H1 (cell line): ENCODE data around the gene TXLNG. TPM values are rescaled to one million over a fixed set of nuclear protein-coding genes. Genes with fewer than 3 reads are reported as not detected.

ENCODE experiments used
- CTCF ChIA-PET: fragments of 300-600 bp; sonication (Branson Sonifier 250); formaldehyde crosslinking; loops from one replicate; lab custom pipeline; 2021; ENCODE audit not compliant: partially characterized antibody; lab: Charles Lee
- POLR2A ChIA-PET: fragments of 300-600 bp; sonication (Branson Sonifier 250); formaldehyde crosslinking; loops from one replicate; lab custom pipeline; 2021; ENCODE audit warnings: inconsistent platforms; ENCODE audit not compliant: partially characterized antibody; lab: Charles Lee
- DNase-seq, 2 experiments: peaks; one replicate each; pipeline versions ENCODE4 v3.0.0 to v3.0.0-alpha.2; 2010 to 2022; ENCODE audit warnings: low spot score in 2 of 2, low read depth in 1 of 2, mixed read lengths in 1 of 2
- FAIRE-seq: peaks from 2 replicates; lab custom pipeline; 2011; peaks lifted over from hg19 to GRCh38; lab: Jason Lieb, UNC
- H2AFZ ChIP-seq: 2 replicates; pipeline ENCODE4 v1.8.1; 2012; ENCODE audit warnings: low read length, inconsistent platforms
- H2AK5ac ChIP-seq: 2 replicates; pipeline ENCODE4 v1.6.1; 2013; ENCODE audit warnings: low read depth, low read length
- H2BK120ac ChIP-seq: replicated peaks from 2 replicates; pipeline ENCODE3; 2013; ENCODE audit warnings: low read depth, low read length, inconsistent platforms
- H2BK12ac ChIP-seq: 2 replicates; pipeline ENCODE4 v1.6.1; 2013; ENCODE audit warnings: low read depth, low read length
- H2BK15ac ChIP-seq: 2 replicates; pipeline ENCODE4 v1.6.1; 2013; ENCODE audit warnings: low read length
- H2BK20ac ChIP-seq: 2 replicates; pipeline ENCODE4 v1.6.1; 2013; ENCODE audit warnings: low read length
- H2BK5ac ChIP-seq: 2 replicates; pipeline ENCODE4 v1.6.1; 2013; ENCODE audit warnings: low read depth, low read length
- H3K14ac ChIP-seq: 2 replicates; pipeline ENCODE4 v1.6.1; 2013; ENCODE audit warnings: inconsistent platforms; ENCODE audit not compliant: insufficient read length
- H3K18ac ChIP-seq: 2 replicates; pipeline ENCODE4 v1.6.1; 2013; ENCODE audit warnings: low read length; ENCODE audit errors: extremely low read depth
- H3K23ac ChIP-seq: 2 replicates; pipeline ENCODE4 v1.6.1; 2013; ENCODE audit warnings: inconsistent platforms; ENCODE audit not compliant: insufficient read length
- H3K23me2 ChIP-seq: 2 replicates; pipeline ENCODE4 v1.6.1; 2013; ENCODE audit warnings: low read depth, low read length
- H3K27ac ChIP-seq: 2 replicates; pipeline ENCODE4 v1.6.1; 2011; ENCODE audit warnings: low read depth, low read length, inconsistent platforms
- H3K27me3 ChIP-seq, 4 experiments: replicated peaks in 1 of 4; 1 replicate in 1 of 4; 2 replicates in 3 of 4; pipeline versions ENCODE4 v1.6.1 to v1.8.1; 2011 to 2013; ENCODE audit warnings: low read length in 3 of 4, mild to moderate bottlenecking in 3 of 4, inconsistent platforms in 2 of 4, mixed read lengths in 2 of 4, moderate library complexity in 1 of 4; ENCODE audit not compliant: control insufficient read depth in 3 of 4, insufficient read depth in 3 of 4; ENCODE audit errors: extremely low read depth in 1 of 4
- H3K36me3 ChIP-seq, 4 experiments: 2 replicates each; pipeline versions ENCODE4 v1.6.1 to v1.8.1; 2011 to 2013; ENCODE audit warnings: mild to moderate bottlenecking in 4 of 4, low read length in 3 of 4, moderate library complexity in 2 of 4, control low read depth in 1 of 4, inconsistent platforms in 1 of 4; ENCODE audit not compliant: insufficient read depth in 4 of 4, control insufficient read depth in 2 of 4
- H3K4ac ChIP-seq: replicated peaks from 2 replicates; pipeline ENCODE3; 2013; ENCODE audit warnings: low read length, low read depth, mixed read lengths, inconsistent platforms; ENCODE audit not compliant: insufficient read length
- H3K4me1 ChIP-seq, 4 experiments: replicated peaks in 1 of 4; 1 replicate in 1 of 4; 2 replicates in 3 of 4; pipeline versions ENCODE4 v1.6.1 to v1.8.1; 2011 to 2013; ENCODE audit warnings: low read length in 3 of 4, inconsistent platforms in 2 of 4, mixed read lengths in 1 of 4; ENCODE audit not compliant: insufficient read depth in 4 of 4, control insufficient read depth in 3 of 4
- H3K4me2 ChIP-seq, 2 experiments: 2 replicates each; pipeline versions ENCODE4 v1.6.1 to v1.8.1; 2011 to 2013; ENCODE audit warnings: low read depth in 2 of 2, low read length in 2 of 2, control low read depth in 1 of 2, inconsistent platforms in 1 of 2, mild to moderate bottlenecking in 1 of 2; ENCODE audit not compliant: insufficient read depth in 1 of 2
- H3K4me3 ChIP-seq, 4 experiments: fragments of 200-600, 300-600 bp in 1 of 4; sonication (generic), shearing (Covaris generic), sonication (Bioruptor Twin) in 1 of 4; 2 replicates each; pipeline versions ENCODE4 v1.5.1 to v1.8.1; 2011 to 2016; ENCODE audit warnings: low read length in 4 of 4, low read depth in 3 of 4, control low read depth in 2 of 4, inconsistent platforms in 2 of 4, mild to moderate bottlenecking in 2 of 4, mixed read lengths in 1 of 4, moderate library complexity in 1 of 4; ENCODE audit not compliant: insufficient read depth in 2 of 4; ENCODE audit errors: extremely low read depth in 1 of 4
- H3K56ac ChIP-seq: replicated peaks from 2 replicates; pipeline ENCODE3; 2013; ENCODE audit warnings: low read depth, mild to moderate bottlenecking, mixed read lengths, low read length, inconsistent platforms; ENCODE audit not compliant: insufficient read length
- H3K79me1 ChIP-seq: 2 replicates; pipeline ENCODE4 v1.6.1; 2013; ENCODE audit warnings: low read depth, low read length, control low read depth
- H3K79me2 ChIP-seq, 2 experiments: 2 replicates each; pipeline versions ENCODE4 v1.6.1 to v1.8.1; 2012 to 2013; ENCODE audit warnings: low read length in 2 of 2, mild to moderate bottlenecking in 2 of 2, inconsistent platforms in 1 of 2; ENCODE audit not compliant: insufficient read depth in 2 of 2, control insufficient read depth in 1 of 2
- H3K9ac ChIP-seq, 4 experiments: replicated peaks in 1 of 4; 1 replicate in 1 of 4; 2 replicates in 3 of 4; pipeline versions ENCODE4 v1.6.1 to v1.8.1; 2011 to 2013; ENCODE audit warnings: low read depth in 3 of 4, low read length in 3 of 4, control low read depth in 2 of 4, mild to moderate bottlenecking in 2 of 4, moderate library complexity in 2 of 4, inconsistent platforms in 1 of 4; ENCODE audit errors: extremely low read depth in 1 of 4
- H3K9me3 ChIP-seq, 2 experiments: 2 replicates each; pipeline versions ENCODE4 v1.6.1 to v1.8.1; 2012 to 2013; ENCODE audit warnings: mild to moderate bottlenecking in 2 of 2, moderate library complexity in 2 of 2, control low read depth in 1 of 2, inconsistent platforms in 1 of 2, low read depth in 1 of 2, low read length in 1 of 2, mixed read lengths in 1 of 2; ENCODE audit not compliant: insufficient read depth in 2 of 2
- H4K20me1 ChIP-seq, 2 experiments: replicated peaks in 1 of 2; 2 replicates each; pipeline versions ENCODE3 to v1.8.1; 2011 to 2013; ENCODE audit warnings: inconsistent platforms in 2 of 2, low read length in 2 of 2, mild to moderate bottlenecking in 1 of 2; ENCODE audit not compliant: insufficient read depth in 2 of 2, control insufficient read depth in 1 of 2
- H4K5ac ChIP-seq: 2 replicates; pipeline ENCODE4 v1.6.1; 2013; ENCODE audit warnings: low read length, low read depth, mixed read lengths, inconsistent platforms; ENCODE audit not compliant: insufficient read length
- H4K8ac ChIP-seq: 2 replicates; pipeline ENCODE4 v1.8.0; 2013; ENCODE audit warnings: mild to moderate bottlenecking, moderate library complexity, low read length, inconsistent platforms; ENCODE audit not compliant: insufficient read depth; ENCODE audit errors: extremely low read depth
- H4K91ac ChIP-seq: replicated peaks from 2 replicates; pipeline ENCODE3; 2013; ENCODE audit warnings: low read length, mixed read lengths, inconsistent platforms; ENCODE audit not compliant: insufficient read length
- BRCA1 ChIP-seq: IDR thresholded peaks from 2 replicates; pipeline ENCODE4 v1.6.1; 2012; ENCODE audit warnings: low read depth, low read length, improper control_type of control experiment
- CHD1 ChIP-seq: IDR thresholded peaks from 2 replicates; pipeline ENCODE4 v1.6.1; 2012; ENCODE audit warnings: low read depth, low read length, improper control_type of control experiment
- EP300 ChIP-seq, 2 experiments: IDR thresholded peaks; 1 replicate in 1 of 2; 2 replicates in 1 of 2; pipeline ENCODE4 v1.6.1; 2011 to 2012; ENCODE audit warnings: low read depth in 2 of 2, low read length in 2 of 2, mild to moderate bottlenecking in 2 of 2, borderline replicate concordance in 1 of 2, inconsistent platforms in 1 of 2, moderate library complexity in 1 of 2
- HDAC2 ChIP-seq, 2 experiments: fragments of 300-600 bp in 1 of 2; sonication (generic) in 1 of 2; IDR thresholded peaks; 2 replicates each; pipeline ENCODE4 v1.6.1; 2011 to 2012; ENCODE audit warnings: low read depth in 2 of 2, low read length in 2 of 2, mild to moderate bottlenecking in 2 of 2, moderate library complexity in 2 of 2, borderline replicate concordance in 1 of 2, inconsistent platforms in 1 of 2
- KDM5A ChIP-seq: fragments of 200-600 bp; IDR thresholded peaks from 2 replicates; pipeline ENCODE4 v1.7.1; 2012; ENCODE audit warnings: mild to moderate bottlenecking, low read length, inconsistent platforms, mixed read lengths
- NANOG ChIP-seq: IDR thresholded peaks from 2 replicates; pipeline ENCODE4 v1.6.1; 2011; ENCODE audit warnings: low read length, low read depth, mild to moderate bottlenecking, inconsistent platforms; ENCODE audit not compliant: insufficient read depth, poor library complexity, severe bottlenecking
- POLR2A ChIP-seq, 2 experiments: IDR thresholded peaks; 1 replicate in 1 of 2; 2 replicates in 1 of 2; pipeline ENCODE4 v1.6.1; 2011; ENCODE audit warnings: low read depth in 2 of 2, low read length in 2 of 2, mild to moderate bottlenecking in 2 of 2; ENCODE audit errors: control extremely low read depth in 1 of 2
- SIN3A ChIP-seq, 2 experiments: IDR thresholded peaks in 1 of 2; conservative IDR thresholded peaks in 1 of 2; 2 replicates each; pipeline ENCODE4 v1.6.1; 2011 to 2012; ENCODE audit warnings: low read length in 2 of 2, improper control_type of control experiment in 1 of 2, low read depth in 1 of 2, mild to moderate bottlenecking in 1 of 2
- WGBS, 2 experiments: shearing (Covaris generic) in 1 of 2; methylation state at CpG; one replicate each; pipeline versions ENCODE4 v1.1.6 to v1.1.7; 2013 to 2015; ENCODE audit warnings: low lambda C conversion rate in 2 of 2, mixed read lengths in 2 of 2, inconsistent platforms in 1 of 2, low coverage in 1 of 2, missing lambda C conversion rate in 1 of 2; ENCODE audit not compliant: insufficient replicate concordance in 2 of 2, insufficient coverage in 1 of 2, insufficient read length in 1 of 2; ENCODE audit errors: extremely low coverage in 1 of 2, missing lambda C conversion rate in 1 of 2; 5-methylcytosine and 5-hydroxymethylcytosine counted together
- polyA plus RNA-seq, 7 experiments: library from polyadenylated mRNA; depleted of rRNA in 3 of 7; stranded (reverse) in 5 of 7; unstranded in 2 of 7; fragments of >200 nt in 5 of 7; fragments of 200-250 nt in 2 of 7; gene quantifications; 1 replicate in 5 of 7; 2 replicates in 1 of 7; 4 replicates in 1 of 7; pipeline versions ENCODE4 v1.2.1 to v1.2.3, GENCODE V29; 2011 to 2013; ENCODE audit warnings: missing spikeins in 2 of 7, mixed read lengths in 2 of 7
- total RNA-seq: library from RNA; stranded (reverse); fragmentation: NEBNext Ultra II Directional; extraction: Animal tissue kit (Norgen Biotek cat#: 25700); gene quantifications from 2 replicates; pipeline ENCODE4 v1.2.1, GENCODE V29; 2021
- TF ChIP-seq, protein P1 (sequence below): IDR thresholded peaks from 2 replicates; pipeline ENCODE4 v1.6.1; 2012; ENCODE audit warnings: low read length, inconsistent platforms

TXLNG gene
- total and polyA plus RNA-seq, 2 of the 8 experiments (the other 6 are each of a cell fraction or from before 2014, with no cell fraction given) = 32.9 to 42.9 TPM

DNA sequence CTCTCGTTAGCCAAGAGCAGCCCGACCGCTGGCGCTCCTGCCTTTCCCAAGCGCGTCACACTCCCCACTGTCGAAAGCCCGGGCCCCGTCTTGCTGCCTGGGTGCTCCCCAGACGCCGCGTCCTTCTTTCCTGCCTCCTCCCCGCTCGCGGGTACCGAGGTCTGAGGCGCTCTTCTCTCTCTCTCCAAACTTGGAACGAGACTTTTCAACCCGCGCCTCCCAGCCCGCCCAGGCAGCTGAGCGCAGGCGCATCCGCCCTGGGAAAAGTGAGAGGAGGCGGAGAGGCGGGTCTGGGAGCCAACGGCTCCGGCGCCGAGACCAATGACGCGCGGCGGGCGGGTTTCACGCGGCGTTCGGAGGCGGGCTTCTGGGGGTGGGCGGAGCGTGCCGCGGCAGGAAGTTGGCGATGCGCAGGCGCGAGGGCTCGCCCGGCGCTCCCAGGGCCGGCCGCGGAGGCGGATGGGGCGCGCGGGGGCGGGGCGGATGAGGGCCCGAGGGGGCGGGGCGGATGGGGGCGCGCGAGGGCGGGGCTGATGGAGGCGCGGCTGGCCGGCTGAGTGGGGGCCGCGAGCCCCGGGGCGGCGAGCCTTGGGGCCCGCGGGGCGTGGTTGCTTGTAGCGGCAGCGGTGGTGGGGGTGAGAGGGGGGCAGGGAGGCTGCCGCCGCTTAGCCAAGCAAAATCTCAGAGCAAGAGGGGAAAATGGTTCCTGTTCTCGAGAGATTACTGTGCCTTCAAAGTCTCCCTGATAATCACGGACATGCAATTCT is 84.0 kb downstream of the TXLNG start, which contains the start of gene RBBP7:
Gene RBBP7 (minus strand): TSS at position 268 of the 767 bp plus-strand sequence. CDS start 309 bp downstream, outside the sequence.
- Histone ChIP-seq H3K4me1 (peaks cover 0 to 8% (median 0%) of the 10 kb centered on the region in 4 experiments; a peak in 3 of 7 replicates), H3K4me2 (peak within 1 kb of the TSS; percentile 81 to 86), H3K27me3 (no peaks in the 10 kb centered on the region), H2BK5ac (peak within 1 kb of the TSS; percentile 66; the same call in 1 of the 2 replicates), H3K23ac (no peak within 1 kb of the TSS), H4K8ac (peak within 1 kb of the TSS; percentile 95), H2BK120ac (no peak within 1 kb of the TSS), H2AFZ (no peak within 1 kb of the TSS), H3K36me3 (peaks cover 0 to 24% (median 1%) of the 10 kb centered on the region in 4 experiments; a peak in 4 of 8 replicates), H3K4me3 (peak within 1 kb of the TSS; percentile 61 to 92 (median 80)), H3K56ac (peak within 1 kb of the TSS; percentile 93), H4K5ac (peak within 1 kb of the TSS; percentile 96), H4K20me1 (peaks cover 10 to 15% of the 10 kb centered on the region in 2 experiments), H3K79me2 (peaks cover 16 to 41% of the 10 kb centered on the region in 2 experiments), H2BK20ac (no peak within 1 kb of the TSS), H2BK12ac (no peak within 1 kb of the TSS), H4K91ac (peak within 1 kb of the TSS; percentile 55), H3K9me3 (no peaks in the 10 kb centered on the region), H3K4ac (no peak within 1 kb of the TSS), H3K23me2 (peaks cover 6% of the 10 kb centered on the region), H3K79me1 (no peaks in the 10 kb centered on the region), H3K14ac (no peak within 1 kb of the TSS), H3K9ac (peak within 1 kb of the TSS; percentile 73 to 95 (median 86)), H3K18ac (peak within 1 kb of the TSS; percentile 48), H2BK15ac (no peak within 1 kb of the TSS), H3K27ac (peak within 1 kb of the TSS; percentile 96), H2AK5ac (no peak within 1 kb of the TSS)
- FAIRE-seq (no peak), DNase-seq (peak in 1 of 2 experiments; percentile 90)
- no CpG with 5 or more reads among the region's 84 CpGs for WGBS, 2 experiments
- ChIA-PET CTCF (no interaction called here), POLR2A (interaction anchor here (1.1 to 3.6 kb wide), 4 partner anchors 10 to 15 kb away, joined by 6 to 12 read pairs (median 8); no protein-coding TSS in a partner anchor)
- TF ChIP-seq NANOG (no peak), CHD1 (no peak), KDM5A (no peak), HDAC2 (IDR thresholded peaks at IDR 0.05; ENCODE audit: borderline replicate concordance in 1 of 2, low read depth in 2 of 2, low read length in 2 of 2) (no peak), POLR2A (IDR thresholded peaks at IDR 0.05; ENCODE audit: control extremely low read depth in 1 of 2, low read depth in 2 of 2, low read length in 2 of 2) (peak; percentile 69 to 75), SIN3A (conservative IDR thresholded peaks at IDR 0.05 in 1 of 2, IDR thresholded peaks at IDR 0.05 in 1 of 2; ENCODE audit: low read depth in 1 of 2, low read length in 2 of 2) (no peak), EP300 (IDR thresholded peaks at IDR 0.05; ENCODE audit: borderline replicate concordance in 1 of 2, low read depth in 2 of 2, low read length in 2 of 2) (no peak), BRCA1 (peak; percentile 44; the same call in 1 of the 2 replicates)
- TF ChIP-seq, protein P1, sequence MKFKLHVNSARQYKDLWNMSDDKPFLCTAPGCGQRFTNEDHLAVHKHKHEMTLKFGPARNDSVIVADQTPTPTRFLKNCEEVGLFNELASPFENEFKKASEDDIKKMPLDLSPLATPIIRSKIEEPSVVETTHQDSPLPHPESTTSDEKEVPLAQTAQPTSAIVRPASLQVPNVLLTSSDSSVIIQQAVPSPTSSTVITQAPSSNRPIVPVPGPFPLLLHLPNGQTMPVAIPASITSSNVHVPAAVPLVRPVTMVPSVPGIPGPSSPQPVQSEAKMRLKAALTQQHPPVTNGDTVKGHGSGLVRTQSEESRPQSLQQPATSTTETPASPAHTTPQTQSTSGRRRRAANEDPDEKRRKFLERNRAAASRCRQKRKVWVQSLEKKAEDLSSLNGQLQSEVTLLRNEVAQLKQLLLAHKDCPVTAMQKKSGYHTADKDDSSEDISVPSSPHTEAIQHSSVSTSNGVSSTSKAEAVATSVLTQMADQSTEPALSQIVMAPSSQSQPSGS = no peak
